Stomach (tissue), 4 donors: ENCODE results near the gene ZNF609.

Source experiments
- EP300 ChIP-seq: sonication (generic); formaldehyde crosslinking; IDR thresholded peaks from one replicate; pipeline ENCODE4 v1.6.1; 2017; ENCODE audit warnings: antibody characterized with exemption
- POLR2A ChIP-seq, 4 donors: fragments of 450-650 bp; IDR thresholded peaks; one replicate each; pipeline ENCODE4 v1.6.1; 2016; ENCODE audit warnings: antibody characterized with exemption in 4 of 4, control low read depth in 2 of 4, mild to moderate bottlenecking in 1 of 4, moderate library complexity in 1 of 4
- POLR2AphosphoS5 ChIP-seq, 3 donors: sonication (generic); formaldehyde crosslinking; IDR thresholded peaks; one replicate each; pipeline ENCODE4 v1.6.1; 2016; ENCODE audit warnings: antibody characterized with exemption in 3 of 3
- TF ChIP-seq, protein P1 (sequence below), 7 experiments: fragments of 450-650 bp in 4 of 7; fragments of 200-600 bp in 3 of 7; sonication (generic) in 3 of 7; IDR thresholded peaks; one replicate each; pipeline ENCODE4 v1.5.1; 2016 to 2019; ENCODE audit warnings: antibody characterized with exemption in 7 of 7, control low read depth in 2 of 7, mild to moderate bottlenecking in 1 of 7

DNA sequence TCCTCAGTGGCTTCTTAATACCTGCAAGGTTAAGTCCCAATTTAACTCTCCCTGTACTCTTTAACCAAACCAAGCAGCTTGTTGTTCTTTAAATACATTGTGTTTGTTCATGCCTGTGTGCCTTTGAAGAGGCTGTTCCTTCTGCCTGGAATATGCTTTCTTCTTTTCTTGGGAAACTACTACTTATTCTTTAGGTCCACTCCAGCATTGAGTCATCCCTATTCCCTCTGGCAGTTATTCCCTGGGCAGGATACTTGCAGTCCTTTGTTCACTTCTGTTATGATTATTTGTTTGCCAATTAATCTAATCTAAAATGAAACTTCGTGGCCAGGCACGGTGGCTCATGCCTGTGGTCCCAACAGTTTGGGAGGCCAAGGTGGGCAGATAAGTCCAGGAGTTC is 139.3 kb downstream of the ZNF609 start:
- TF ChIP-seq, protein P1, sequence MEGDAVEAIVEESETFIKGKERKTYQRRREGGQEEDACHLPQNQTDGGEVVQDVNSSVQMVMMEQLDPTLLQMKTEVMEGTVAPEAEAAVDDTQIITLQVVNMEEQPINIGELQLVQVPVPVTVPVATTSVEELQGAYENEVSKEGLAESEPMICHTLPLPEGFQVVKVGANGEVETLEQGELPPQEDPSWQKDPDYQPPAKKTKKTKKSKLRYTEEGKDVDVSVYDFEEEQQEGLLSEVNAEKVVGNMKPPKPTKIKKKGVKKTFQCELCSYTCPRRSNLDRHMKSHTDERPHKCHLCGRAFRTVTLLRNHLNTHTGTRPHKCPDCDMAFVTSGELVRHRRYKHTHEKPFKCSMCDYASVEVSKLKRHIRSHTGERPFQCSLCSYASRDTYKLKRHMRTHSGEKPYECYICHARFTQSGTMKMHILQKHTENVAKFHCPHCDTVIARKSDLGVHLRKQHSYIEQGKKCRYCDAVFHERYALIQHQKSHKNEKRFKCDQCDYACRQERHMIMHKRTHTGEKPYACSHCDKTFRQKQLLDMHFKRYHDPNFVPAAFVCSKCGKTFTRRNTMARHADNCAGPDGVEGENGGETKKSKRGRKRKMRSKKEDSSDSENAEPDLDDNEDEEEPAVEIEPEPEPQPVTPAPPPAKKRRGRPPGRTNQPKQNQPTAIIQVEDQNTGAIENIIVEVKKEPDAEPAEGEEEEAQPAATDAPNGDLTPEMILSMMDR (IDR thresholded peaks at IDR 0.05): no peak
- TF ChIP-seq POLR2A (IDR thresholded peaks at IDR 0.05): no peak
- no peak for TF ChIP-seq EP300
- no peak for TF ChIP-seq POLR2AphosphoS5 (IDR thresholded peaks at IDR 0.05)
